ENCODE results near the gene SLC5A4.
"Not testable (repeated sequence)": the region's sequence is repeated elsewhere in the genome, so short reads cannot be mapped to it uniquely, and the experiment has no call there.

SLC5A4 gene

DNA sequence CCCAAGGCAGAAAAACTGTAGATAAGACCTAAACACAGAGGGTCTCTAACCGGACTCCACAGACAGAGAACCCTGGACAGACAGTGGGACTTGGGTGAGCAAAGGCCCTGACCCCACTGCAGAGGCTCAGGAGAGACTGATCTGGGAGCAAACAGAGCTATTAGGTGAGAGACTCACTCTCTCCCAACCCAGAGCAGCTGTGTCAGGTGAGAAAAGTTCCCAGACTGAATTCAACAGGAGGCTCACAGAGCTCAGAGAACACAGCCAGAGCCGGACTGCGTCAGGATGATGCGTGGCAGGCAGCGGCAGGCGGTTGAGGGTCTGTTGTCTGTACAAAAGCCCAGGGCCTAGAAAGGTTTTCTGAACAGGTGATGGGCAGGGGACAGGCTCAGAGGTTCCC, 55.8 kb downstream of the SLC5A4 start:
- DNase-seq = no peak

- DNase-seq = not testable (repeated sequence)
Observed at GRCh38 chr22:32197553-32198226, 57.5 kb downstream of the SLC5A4 start.

- DNase-seq = not testable (repeated sequence)
Observed at GRCh38 chr22:32195900-32196299, 59.2 kb downstream of the SLC5A4 start.

- DNase-seq = not testable (repeated sequence)
Observed at GRCh38 chr22:32193346-32193745, 61.8 kb downstream of the SLC5A4 start.

DNA sequence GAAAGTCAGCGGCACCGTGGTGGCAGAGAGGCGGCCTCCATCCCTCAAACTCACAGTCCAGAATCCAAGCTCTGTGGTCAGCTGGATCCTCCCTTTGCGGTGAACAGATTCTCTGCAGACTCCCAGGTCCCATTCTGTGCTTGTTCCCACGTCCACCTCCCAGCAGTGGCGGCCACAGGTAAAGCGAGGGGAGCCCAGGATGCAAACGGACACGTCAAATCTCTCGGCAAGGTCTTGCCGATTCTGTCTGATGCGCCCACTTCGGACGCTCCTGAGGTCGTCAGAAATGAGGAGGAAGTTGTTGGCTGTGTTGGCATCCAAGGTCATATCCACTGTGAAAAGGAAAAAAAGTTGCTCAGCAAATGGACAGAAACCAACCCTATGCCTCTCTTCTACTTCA, 64.1 kb downstream of the SLC5A4 start:
- not testable (repeated sequence) for DNase-seq

DNA sequence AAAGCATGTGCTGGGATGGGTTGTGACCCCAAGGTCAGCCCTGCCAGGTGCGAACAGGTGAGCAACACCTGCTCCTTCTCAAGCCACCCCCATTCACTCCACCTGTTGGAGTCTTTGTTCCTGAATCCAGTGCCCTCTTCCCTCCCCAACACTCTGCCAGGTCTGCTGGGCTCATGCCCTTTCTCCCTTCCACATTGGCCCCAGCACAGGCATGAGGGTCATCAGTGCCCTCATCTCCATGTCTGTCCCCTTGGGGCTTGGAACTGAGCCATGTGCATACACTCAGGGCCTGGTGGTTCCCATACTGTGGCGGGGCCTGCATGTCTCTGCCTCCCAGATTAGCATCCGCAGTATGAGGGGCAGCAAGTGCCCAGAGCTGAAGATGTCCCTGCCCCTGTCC, 69.3 kb downstream of the SLC5A4 start:
- no peak for DNase-seq

- DNase-seq = no peak
Observed at GRCh38 chr22:32183625-32184024, 71.5 kb downstream of the SLC5A4 start.

- DNase-seq = no peak
Observed at GRCh38 chr22:32181043-32181442, 74.1 kb downstream of the SLC5A4 start.

GRCh38 chr22:32177221-32177765, 77.9 kb downstream of the SLC5A4 start:
- no peak for DNase-seq

GRCh38 chr22:32175683-32176644, 79.2 kb downstream of the SLC5A4 start:
- DNase-seq = no peak

DNA sequence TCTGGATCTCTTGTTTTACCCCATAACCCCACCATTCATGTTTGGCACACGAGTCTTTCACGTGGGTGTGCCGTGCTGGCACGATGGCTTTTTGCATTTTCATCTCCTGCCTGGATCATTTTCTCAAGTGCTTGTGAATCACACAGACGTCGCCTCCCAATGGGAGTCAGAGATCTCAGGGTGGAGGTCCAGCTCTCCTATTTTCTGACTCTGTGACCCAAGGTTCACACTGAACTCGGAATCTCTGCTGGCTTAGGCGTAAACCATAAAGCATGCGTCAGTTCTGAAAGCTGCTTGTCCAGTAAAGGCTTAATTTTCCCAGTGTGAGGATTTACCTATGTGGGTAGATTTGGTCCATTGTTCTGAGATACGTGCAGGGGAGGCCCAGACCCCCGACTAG, 80.0 kb downstream of the SLC5A4 start:
- no peak for DNase-seq
